ENCODE results near the gene ZNF521.

Gene ZNF521

DNA sequence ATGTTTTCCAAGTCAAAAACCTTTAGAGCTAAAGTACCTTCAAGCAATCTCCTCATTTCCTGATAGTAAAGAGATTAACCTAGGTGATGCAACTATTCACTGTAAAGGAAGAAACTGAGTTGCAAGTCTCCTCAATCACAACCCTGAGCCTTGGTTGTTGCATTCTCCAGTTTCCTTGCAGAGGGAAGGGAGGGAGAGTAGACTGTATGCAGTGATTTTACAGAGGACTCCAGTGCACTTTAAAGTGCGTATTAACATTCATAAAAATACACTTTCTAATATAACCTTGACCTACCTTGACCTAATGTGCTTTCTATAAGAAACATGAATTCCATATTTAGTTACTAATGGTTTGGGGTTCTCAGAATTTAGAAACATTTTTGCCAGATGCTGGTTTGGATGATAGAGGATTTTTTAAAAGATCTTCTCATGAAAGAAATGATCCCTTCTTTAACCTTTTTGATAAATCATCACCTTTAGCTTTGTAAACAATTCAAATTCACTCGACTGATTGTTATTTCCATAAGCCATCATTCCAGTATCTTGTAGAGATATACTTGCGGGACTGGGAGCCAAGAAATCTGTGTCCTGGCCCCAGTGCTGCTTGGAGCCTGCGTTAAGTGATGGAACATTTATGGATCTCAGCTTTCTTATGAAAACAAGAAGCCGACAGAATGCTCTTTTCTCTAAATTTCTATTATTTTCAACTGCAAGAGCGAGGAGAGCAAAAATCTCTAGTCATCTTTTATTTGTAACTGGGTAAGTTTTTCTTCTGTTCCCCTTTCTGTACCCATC, 228.3 kb downstream of the ZNF521 start:
- DNase-seq (ENCODE audit: extremely low read depth, low read depth), result no peak
- TF ChIP-seq, protein P1, sequence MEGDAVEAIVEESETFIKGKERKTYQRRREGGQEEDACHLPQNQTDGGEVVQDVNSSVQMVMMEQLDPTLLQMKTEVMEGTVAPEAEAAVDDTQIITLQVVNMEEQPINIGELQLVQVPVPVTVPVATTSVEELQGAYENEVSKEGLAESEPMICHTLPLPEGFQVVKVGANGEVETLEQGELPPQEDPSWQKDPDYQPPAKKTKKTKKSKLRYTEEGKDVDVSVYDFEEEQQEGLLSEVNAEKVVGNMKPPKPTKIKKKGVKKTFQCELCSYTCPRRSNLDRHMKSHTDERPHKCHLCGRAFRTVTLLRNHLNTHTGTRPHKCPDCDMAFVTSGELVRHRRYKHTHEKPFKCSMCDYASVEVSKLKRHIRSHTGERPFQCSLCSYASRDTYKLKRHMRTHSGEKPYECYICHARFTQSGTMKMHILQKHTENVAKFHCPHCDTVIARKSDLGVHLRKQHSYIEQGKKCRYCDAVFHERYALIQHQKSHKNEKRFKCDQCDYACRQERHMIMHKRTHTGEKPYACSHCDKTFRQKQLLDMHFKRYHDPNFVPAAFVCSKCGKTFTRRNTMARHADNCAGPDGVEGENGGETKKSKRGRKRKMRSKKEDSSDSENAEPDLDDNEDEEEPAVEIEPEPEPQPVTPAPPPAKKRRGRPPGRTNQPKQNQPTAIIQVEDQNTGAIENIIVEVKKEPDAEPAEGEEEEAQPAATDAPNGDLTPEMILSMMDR (IDR thresholded peaks at IDR 0.05; ENCODE audit: low read depth, low read length), result no peak

DNA sequence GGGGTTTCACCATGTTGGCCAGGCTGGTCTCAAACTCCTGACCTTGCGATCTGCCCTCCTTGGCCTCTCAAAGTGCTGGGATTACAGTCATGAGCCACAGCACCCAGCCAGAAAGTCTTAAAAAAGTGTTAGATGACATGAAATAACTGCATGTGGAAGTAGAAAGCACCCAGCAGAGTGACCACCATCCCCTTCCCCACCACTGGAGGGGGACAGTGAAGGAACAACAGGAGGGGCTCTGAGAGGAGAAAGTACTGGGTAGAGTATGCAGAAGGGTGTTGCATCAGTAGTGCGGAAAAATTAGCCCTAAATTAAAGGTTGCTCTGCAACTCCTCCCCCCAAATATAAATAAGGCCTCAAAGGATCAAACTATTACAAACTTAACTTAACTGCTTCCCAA, 230.5 kb downstream of the ZNF521 start:
- DNase-seq (ENCODE audit: extremely low read depth, low read depth), result no peak

DNA sequence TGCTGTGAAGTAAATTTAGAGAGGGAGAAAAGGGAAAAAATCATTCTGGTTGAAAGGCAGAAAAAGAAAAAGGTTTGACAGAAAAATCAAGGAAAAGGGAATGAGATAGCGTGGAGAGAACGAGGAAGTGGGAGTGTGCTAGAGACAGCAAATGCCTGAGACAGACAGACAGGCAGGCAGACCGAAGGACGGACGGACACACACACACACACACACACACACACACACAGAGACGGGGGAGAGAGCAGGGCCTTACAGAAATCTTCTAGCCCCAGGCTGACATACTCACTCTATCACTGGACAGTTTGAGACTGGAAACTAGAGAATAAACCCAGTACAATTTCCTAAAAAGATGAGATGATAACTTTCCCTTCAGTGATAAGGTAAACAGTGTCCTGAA, 238.4 kb downstream of the ZNF521 start:
- DNase-seq (ENCODE audit: extremely low read depth, low read depth), result no peak
- TF ChIP-seq, protein P1 (IDR thresholded peaks at IDR 0.05; ENCODE audit: low read depth, low read length), result no peak

More for the DNA sequence above, 230.5 kb downstream of the ZNF521 start:
- TF ChIP-seq, protein P1 (IDR thresholded peaks at IDR 0.05; ENCODE audit: low read depth, low read length), result no peak

DNA sequence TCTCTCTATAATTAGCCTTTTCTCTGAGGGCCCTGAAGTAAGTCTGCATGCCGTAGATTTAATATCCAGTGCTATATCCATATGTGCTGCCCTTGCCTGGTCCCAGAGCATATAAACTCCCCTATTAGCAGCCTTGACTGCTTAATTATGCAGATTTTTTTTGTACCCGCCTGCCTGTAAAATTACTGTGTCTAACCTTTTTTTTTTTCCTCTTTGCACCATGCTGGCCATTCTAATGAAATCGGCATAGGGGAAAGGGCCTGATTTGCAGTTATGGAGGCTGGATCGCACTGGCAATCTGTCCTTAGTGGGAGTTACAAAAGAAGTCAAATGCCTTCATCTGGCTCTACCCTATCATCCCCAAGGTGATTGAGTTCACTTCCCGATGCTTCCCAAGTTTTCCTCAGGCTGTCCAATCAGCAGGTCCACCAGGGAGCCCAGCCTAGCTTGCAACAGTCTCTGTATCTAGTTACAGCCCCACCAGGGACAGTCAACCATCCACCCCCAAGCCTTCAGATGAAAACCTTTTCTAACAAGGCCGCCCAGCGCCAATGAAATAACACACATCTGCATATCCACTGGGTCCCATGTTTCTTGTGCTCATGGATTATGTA, 239.0 kb downstream of the ZNF521 start:
- TF ChIP-seq, protein P1 (IDR thresholded peaks at IDR 0.05; ENCODE audit: low read depth, low read length), result no peak
- DNase-seq (ENCODE audit: extremely low read depth, low read depth), result no peak

DNA sequence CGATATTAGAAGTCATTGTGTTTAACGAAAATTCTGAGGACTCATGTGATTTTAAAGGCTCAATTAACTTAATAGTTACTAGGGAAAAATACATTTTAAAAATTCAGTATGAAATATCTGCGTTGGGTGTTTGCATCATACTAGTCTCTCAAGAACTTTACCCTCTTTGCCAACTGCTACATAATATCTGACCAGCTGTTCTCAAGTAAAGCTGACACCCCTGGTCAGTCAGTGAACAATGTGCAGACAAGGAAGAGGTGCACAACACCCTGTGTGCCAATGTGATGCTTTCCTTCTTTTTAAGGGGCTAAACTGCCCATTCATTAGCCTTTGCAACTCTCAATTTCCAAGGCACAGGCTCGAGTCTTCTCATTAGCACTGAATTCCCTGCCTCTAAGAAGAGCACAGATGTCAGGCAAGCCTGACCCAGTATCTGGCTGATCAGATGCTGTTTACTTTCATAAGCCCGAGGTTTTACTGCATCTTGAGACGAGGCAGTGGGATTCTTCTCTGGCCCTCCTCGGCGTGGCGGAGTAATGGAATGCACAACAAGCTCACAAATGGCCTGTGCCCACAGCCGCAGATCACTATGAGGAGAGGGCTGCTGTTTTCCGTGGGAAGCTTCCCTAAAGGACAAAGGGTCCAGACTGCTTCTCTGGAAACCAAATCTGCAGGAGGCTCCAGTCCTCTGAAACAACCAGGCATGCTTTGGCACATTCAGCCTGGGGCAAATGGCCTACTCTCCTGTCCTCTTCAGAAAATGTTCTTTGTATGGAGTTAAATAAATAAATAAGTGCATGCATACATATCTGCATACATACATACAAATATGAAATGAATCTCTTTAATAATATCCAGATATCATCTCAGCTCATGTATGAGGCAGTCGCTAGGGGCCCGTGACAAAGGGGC, 240.3 kb downstream of the ZNF521 start:
- no peak for DNase-seq (ENCODE audit: extremely low read depth, low read depth)
- TF ChIP-seq, protein P1 (IDR thresholded peaks at IDR 0.05; ENCODE audit: low read depth, low read length), result no peak

DNA sequence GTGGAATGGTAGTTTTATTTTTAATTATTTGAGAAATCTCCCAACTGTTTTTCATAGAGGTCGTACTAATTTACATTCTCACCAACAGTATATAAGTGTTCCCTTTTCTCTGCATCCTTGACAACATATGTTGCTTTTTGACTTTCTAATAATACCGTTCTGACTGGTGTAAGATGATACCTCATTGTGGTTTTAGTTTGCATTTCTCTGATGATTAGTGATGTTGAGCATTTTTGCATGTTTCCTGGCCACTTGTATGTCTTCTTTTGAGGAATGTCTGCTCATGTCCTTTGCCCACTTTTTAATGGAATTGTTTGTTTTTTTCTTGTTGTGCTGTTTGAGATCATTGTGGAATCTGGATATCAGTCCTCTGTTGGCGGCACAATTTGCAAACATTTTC, 242.5 kb downstream of the ZNF521 start:
- DNase-seq (ENCODE audit: extremely low read depth, low read depth), result no peak
- TF ChIP-seq, protein P1 (IDR thresholded peaks at IDR 0.05; ENCODE audit: low read depth, low read length), result no peak

Data from AG09319 (cell line).